Nephron progenitor cell (in vitro differentiated cells): ENCODE measurements around the gene RERE.

ENCODE experiments used
- DNase-seq: peaks from one replicate; pipeline ENCODE4 v3.0.0; 2021
- H3K27ac Mint-ChIP-seq: 2 replicates; pipeline ENCODE4 v1.8.0; 2021; ENCODE audit warnings: mild to moderate bottlenecking, moderate library complexity, mixed read lengths
- H3K27me3 Mint-ChIP-seq: 2 replicates; pipeline ENCODE4 v1.8.0; 2021; ENCODE audit warnings: mild to moderate bottlenecking, low read depth, mixed read lengths; ENCODE audit not compliant: poor library complexity
- H3K36me3 Mint-ChIP-seq: 2 replicates; pipeline ENCODE4 v1.8.0; 2021; ENCODE audit warnings: low read depth, mixed read lengths
- H3K4me1 Mint-ChIP-seq: 2 replicates; pipeline ENCODE4 v1.8.0; 2021; ENCODE audit warnings: mixed read lengths
- H3K4me3 Mint-ChIP-seq: 2 replicates; pipeline ENCODE4 v1.8.0; 2021; ENCODE audit warnings: mild to moderate bottlenecking, moderate library complexity, mixed read lengths
- H3K9me3 Mint-ChIP-seq: 2 replicates; pipeline ENCODE4 v1.8.0; 2021; ENCODE audit warnings: mild to moderate bottlenecking, moderate library complexity, mixed read lengths
- CTCF ChIP-seq: fragments of 200-600 bp; sonication (generic); IDR thresholded peaks from 2 replicates; pipeline ENCODE4 v1.5.0; 2021; ENCODE audit warnings: antibody characterized with exemption

RERE gene

GRCh38 chr1:8358897-8359616, 458.4 kb downstream of the RERE start:
- TF ChIP-seq CTCF = no peak
- peaks cover 58% of the 10 kb centered on the region for H3K36me3 Mint-ChIP-seq
- peaks cover 29% of the 10 kb centered on the region for H3K4me1 Mint-ChIP-seq
- H3K27me3 Mint-ChIP-seq = no peaks in the 10 kb centered on the region
- no peaks in the 10 kb centered on the region for H3K9me3 Mint-ChIP-seq
- H3K27ac Mint-ChIP-seq = no peak overlapping the region
- no peak for DNase-seq
- H3K4me3 Mint-ChIP-seq = no peak overlapping the region

- TF ChIP-seq CTCF = no peak
- H3K9me3 Mint-ChIP-seq = no peaks in the 10 kb centered on the region
- no peaks in the 10 kb centered on the region for H3K27me3 Mint-ChIP-seq
- peaks cover 29% of the 10 kb centered on the region for H3K4me1 Mint-ChIP-seq
- DNase-seq = no peak
- H3K36me3 Mint-ChIP-seq = peaks cover 59% of the 10 kb centered on the region
- no peak overlapping the region for H3K27ac Mint-ChIP-seq
- no peak overlapping the region for H3K4me3 Mint-ChIP-seq
Observed at GRCh38 chr1:8358241-8358896, 459.1 kb downstream of the RERE start.

GRCh38 chr1:8357329-8358101, 459.9 kb downstream of the RERE start:
- Mint-ChIP-seq H3K4me3 (no peak overlapping the region), H3K27ac (no peak overlapping the region), H3K9me3 (no peaks in the 10 kb centered on the region), H3K4me1 (peaks cover 29% of the 10 kb centered on the region), H3K36me3 (peaks cover 65% of the 10 kb centered on the region), H3K27me3 (no peaks in the 10 kb centered on the region)
- no peak for DNase-seq
- TF ChIP-seq CTCF = no peak

GRCh38 chr1:8356256-8357209, 460.9 kb downstream of the RERE start:
- TF ChIP-seq CTCF = no peak
- DNase-seq = no peak
- H3K27ac Mint-ChIP-seq = peak overlapping the region; percentile 25

GRCh38 chr1:8355439-8356255, 461.8 kb downstream of the RERE start:
- Mint-ChIP-seq H3K36me3 (peaks cover 61% of the 10 kb centered on the region), H3K27ac (peak overlapping the region; percentile 95), H3K27me3 (no peaks in the 10 kb centered on the region), H3K4me1 (peaks cover 30% of the 10 kb centered on the region), H3K9me3 (no peaks in the 10 kb centered on the region), H3K4me3 (no peak overlapping the region)
- DNase-seq = no peak
- no peak for TF ChIP-seq CTCF

More at GRCh38 chr1:8356256-8357209, 460.9 kb downstream of the RERE start:
- H3K4me1 Mint-ChIP-seq = peaks cover 28% of the 10 kb centered on the region
- H3K27me3 Mint-ChIP-seq = no peaks in the 10 kb centered on the region
- no peaks in the 10 kb centered on the region for H3K9me3 Mint-ChIP-seq
- no peak overlapping the region for H3K4me3 Mint-ChIP-seq
- peaks cover 61% of the 10 kb centered on the region for H3K36me3 Mint-ChIP-seq
